Retinal pigment epithelial cell (primary cell): ENCODE data around the gene TTI1.

Experiments used
- DNase-seq: peaks from one replicate; pipeline ENCODE4 v3.0.0-alpha.2; 2010; ENCODE audit warnings: low read depth
- H3K4me3 ChIP-seq: 2 replicates; pipeline ENCODE4 v1.5.1; 2011; ENCODE audit warnings: mild to moderate bottlenecking, low read length, control low read depth, moderate library complexity
- TF ChIP-seq, protein P1 (sequence below): conservative IDR thresholded peaks from 2 replicates; pipeline ENCODE4 v1.5.1; 2011; ENCODE audit warnings: low read depth, low read length, control low read depth, inconsistent platforms

The TTI1 gene

DNA sequence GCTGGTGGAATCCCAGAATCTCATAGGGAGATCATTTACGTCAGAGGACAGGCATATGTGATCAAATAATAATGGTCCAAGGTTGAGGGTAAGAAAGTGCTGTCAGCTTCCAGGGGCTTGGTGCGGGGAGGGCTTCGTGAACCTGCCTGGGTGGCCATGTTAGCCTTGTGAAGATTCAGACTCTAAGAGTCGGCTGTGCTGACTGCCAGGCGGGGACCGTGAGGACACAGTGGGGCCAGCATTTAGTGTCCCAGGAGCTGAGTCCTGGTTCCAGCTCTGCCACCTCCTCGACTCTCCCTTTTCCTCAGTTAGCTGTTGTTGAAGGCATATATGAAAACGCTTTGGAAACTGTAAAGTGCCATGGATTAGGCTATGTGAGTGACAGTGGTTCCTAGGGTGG lies 96.8 kb downstream of the TTI1 start:
- TF ChIP-seq, protein P1, sequence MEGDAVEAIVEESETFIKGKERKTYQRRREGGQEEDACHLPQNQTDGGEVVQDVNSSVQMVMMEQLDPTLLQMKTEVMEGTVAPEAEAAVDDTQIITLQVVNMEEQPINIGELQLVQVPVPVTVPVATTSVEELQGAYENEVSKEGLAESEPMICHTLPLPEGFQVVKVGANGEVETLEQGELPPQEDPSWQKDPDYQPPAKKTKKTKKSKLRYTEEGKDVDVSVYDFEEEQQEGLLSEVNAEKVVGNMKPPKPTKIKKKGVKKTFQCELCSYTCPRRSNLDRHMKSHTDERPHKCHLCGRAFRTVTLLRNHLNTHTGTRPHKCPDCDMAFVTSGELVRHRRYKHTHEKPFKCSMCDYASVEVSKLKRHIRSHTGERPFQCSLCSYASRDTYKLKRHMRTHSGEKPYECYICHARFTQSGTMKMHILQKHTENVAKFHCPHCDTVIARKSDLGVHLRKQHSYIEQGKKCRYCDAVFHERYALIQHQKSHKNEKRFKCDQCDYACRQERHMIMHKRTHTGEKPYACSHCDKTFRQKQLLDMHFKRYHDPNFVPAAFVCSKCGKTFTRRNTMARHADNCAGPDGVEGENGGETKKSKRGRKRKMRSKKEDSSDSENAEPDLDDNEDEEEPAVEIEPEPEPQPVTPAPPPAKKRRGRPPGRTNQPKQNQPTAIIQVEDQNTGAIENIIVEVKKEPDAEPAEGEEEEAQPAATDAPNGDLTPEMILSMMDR = no peak

DNA sequence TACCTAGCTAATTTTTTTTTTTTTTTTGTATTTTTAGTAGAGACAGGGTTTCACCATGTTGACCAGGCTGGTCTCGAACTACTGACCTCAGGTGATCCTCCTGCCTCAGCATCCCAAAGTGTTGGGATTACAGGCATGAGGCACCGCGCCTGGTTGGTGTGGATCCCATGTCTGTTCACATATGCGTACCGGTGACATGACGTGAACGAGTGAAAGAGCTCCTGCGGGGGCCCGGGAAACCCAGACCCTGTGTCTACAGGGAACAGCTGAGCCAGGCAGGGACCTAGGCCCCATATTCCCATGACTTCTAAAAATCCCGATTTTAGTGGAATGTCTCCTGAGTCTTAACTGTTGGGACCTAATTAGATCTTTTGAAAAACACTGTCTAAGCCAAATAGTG lies 97.2 kb downstream of the TTI1 start:
- H3K4me3 ChIP-seq = no peak overlapping the region
- TF ChIP-seq, protein P1 = no peak
- no peak for DNase-seq

More for the DNA sequence above, 96.8 kb downstream of the TTI1 start:
- DNase-seq = no peak
- H3K4me3 ChIP-seq = no peak overlapping the region

DNA sequence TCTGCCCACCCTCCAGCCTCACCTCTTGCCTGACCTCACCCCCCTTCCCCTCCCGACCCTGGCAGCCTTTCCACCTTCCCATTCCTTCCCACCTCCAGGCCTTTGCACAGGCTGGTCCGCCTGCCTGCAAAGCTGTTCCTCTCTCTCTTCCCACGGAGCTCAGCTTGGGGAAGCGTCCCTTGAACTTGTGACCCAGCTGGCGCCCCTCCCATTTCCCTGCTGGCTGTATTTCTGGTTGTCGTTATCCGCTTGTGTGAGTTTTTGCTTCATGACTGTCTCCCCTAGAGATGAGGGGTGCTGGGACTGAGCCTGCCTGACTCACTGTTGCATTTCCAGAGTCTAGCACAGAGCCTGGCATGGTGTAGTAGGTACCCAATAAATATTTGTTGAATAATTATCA lies 97.8 kb downstream of the TTI1 start:
- TF ChIP-seq, protein P1 = no peak
- DNase-seq = peak; percentile 81
- no peak overlapping the region for H3K4me3 ChIP-seq

DNA sequence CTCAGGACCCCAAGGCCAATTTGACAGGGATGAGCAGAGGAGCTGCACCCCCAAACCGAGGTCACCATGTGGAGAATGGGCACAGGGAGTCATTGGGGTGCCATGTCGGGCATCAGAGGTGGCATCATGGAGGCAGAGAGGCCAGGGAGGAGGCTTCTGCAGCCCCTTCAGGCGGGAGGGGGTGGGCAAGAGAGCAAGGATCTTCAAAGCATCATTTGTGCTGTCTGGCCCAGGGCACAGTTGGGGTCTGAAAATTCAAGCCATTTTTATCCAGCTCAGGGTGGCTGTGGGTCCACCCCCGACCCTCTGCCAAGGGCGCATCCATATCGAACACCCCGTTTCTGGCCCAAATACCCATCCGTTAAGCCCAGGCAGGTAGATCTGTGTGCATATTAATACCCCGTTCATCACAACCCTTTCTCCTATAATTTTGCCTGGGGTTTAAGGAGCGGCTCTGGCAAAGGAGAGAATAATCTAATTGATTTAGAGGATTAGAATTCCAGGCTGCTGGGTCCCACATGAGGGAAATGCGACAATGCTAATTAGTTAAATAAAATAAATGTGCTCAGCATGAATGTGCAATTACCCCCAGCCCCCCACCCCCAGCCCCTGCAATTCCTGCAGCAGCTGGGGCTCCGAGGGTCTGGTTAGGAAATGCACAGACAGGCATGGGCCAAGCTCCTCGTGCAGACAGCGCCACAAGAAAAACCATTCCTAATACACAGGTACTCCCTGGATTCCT lies 98.5 kb downstream of the TTI1 start:
- no peak overlapping the region for H3K4me3 ChIP-seq
- TF ChIP-seq, protein P1 = no peak
- DNase-seq = peak; percentile 18

DNA sequence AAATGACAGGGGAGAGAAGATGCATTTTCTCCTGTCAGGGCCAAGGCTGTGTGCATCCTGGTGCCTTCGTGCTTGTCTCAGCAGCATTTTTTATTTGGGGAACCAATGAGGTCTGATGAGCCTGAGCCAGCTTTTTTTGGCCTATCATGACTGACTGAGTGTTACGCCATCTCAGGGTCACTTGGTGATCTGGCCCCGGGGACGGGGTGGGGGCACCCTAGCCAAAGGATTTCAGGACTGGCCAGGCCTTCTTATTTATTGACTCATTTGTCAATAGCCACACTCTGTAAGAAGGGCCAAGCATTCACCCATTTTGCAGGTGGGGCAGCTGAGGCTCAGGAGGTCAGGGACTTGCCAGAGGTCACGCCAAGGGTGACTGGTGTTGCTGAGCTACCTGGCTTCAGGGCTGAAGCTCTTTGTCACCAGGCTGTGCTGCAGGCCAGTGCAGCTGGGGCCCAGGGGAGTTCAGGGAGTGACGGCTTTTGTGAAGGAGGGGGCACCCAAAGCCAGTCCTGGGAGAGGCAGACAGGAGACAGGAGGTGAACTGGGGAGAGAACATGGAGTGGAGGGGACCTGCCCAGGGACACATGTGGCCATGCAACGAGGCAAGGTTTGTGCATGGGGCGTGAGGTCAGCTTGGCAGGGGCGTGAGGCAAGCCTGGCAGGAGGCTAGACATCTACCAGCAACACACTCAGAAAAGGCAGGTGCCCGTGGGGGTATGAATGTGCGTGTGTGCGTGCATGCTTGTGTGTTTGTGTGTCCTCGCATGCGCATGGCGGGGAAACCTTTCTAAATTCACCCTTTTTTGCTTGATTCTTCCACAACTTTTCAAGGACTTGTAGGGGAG lies 99.2 kb downstream of the TTI1 start:
- TF ChIP-seq, protein P1 = no peak
- no peak for DNase-seq
- H3K4me3 ChIP-seq = no peak overlapping the region
